Measurements from ENCODE around the gene CCR9. TPM values are rescaled to one million over a fixed set of nuclear protein-coding genes. Genes with fewer than 3 reads are reported as not detected.

Gene CCR9
- total and polyA plus RNA-seq, 10 of the 15 experiments (the other 5 are each of a cell fraction or from before 2014, with no cell fraction given) = 0.05 to 3.9 (median 2.4) TPM

GRCh38 chr3:45938864-45939263 lies 52.5 kb downstream of the CCR9 start:
- Histone ChIP-seq H3K4me3 (no peak overlapping the region), H3K4me1 (ENCODE audit: control insufficient read depth, insufficient read depth, low read length) (peaks cover 7% of the 10 kb centered on the region), H3K9me3 (replicated peaks; ENCODE audit: control insufficient read depth, insufficient read depth, low read length) (no peaks in the 10 kb centered on the region; the same call in 2 of the 3 replicates), H3K79me2 (ENCODE audit: control insufficient read depth, insufficient read depth, low read length) (no peaks in the 10 kb centered on the region), H3K27ac (ENCODE audit: control insufficient read depth, insufficient read depth) (no peak overlapping the region), H3K36me3 (ENCODE audit: control insufficient read depth in 2 of 2, insufficient read depth in 2 of 2, low read length in 1 of 2) (peaks cover 1 to 4% of the 10 kb centered on the region in 2 experiments; a peak in 3 of 4 replicates), H3K9ac (ENCODE audit: control insufficient read depth, insufficient read depth, low read length) (no peak overlapping the region), H4K20me1 (ENCODE audit: control insufficient read depth, insufficient read depth) (no peaks in the 10 kb centered on the region), H2AFZ (ENCODE audit: control insufficient read depth, low read depth, low read length) (no peak overlapping the region), H3K27me3 (replicated peaks in 1 of 2; ENCODE audit: control insufficient read depth in 2 of 2, insufficient read depth in 2 of 2, low read length in 1 of 2) (no peaks in the 10 kb centered on the region), H3K4me2 (ENCODE audit: control insufficient read depth, insufficient read depth) (no peak overlapping the region)
- ATAC-seq (peak; percentile 97), FAIRE-seq (peak; percentile 99), DNase-seq (ENCODE audit: low read depth, low spot score) (peak; percentile 66)
- ChIA-PET SMC1A (ENCODE audit: uncharacterized antibody, unreplicated experiment) (interaction anchor here (0.9 to 21.6 kb wide), 31 partner anchors 8 to 439 kb away, joined by 3 to 523 read pairs (median 4); partner anchors contain the start of genes CCR1, CCR5 and FYCO1), POLR2A (interaction anchor here (2.0 to 4.5 kb wide), 2 partner anchors 138 to 145 kb away, joined by 4 to 29 read pairs; no protein-coding TSS in a partner anchor), RAD21 (ENCODE audit: unreplicated experiment) (interaction anchor here (0.6 to 6.8 kb wide), 36 partner anchors 10 to 439 kb away, joined by 3 to 213 read pairs (median 5); partner anchors contain the start of genes CCR1, CCR5 and FYCO1), CTCF (interaction anchor here (0.6 to 9.0 kb wide), 54 partner anchors 10 to 1138 kb away, joined by 3 to 478 read pairs (median 4); partner anchors contain the start of genes CCR1, CCR5, FYCO1 and XCR1)
- no TSS peak for BruUV-seq (replicated peaks)
- intact Hi-C loops (cut with micrococcal nuclease; ENCODE audit: unreplicated experiment) (loop anchor here (1.0 to 2.0 kb wide), 3 partner anchors 140 to 439 kb away; partner anchors contain the start of gene CCR1), in situ Hi-C loops (cut with MboI) (no loop called here)
- WGBS (ENCODE audit: insufficient coverage, insufficient replicate concordance, low lambda C conversion rate, missing lambda C conversion rate) = 25% methylated on average over 4 of the region's 4 CpGs
- TF ChIP-seq PAX8 (IDR thresholded peaks at IDR 0.05) (no peak), RB1 (IDR thresholded peaks at IDR 0.05; ENCODE audit: borderline replicate concordance) (peak; percentile 58; the same call in 1 of the 2 replicates), JUND (IDR thresholded peaks at IDR 0.05; ENCODE audit: low read depth, low read length) (no peak), NFIC (IDR thresholded peaks at IDR 0.05; ENCODE audit: low read depth, low read length) (no peak), KDM1A (IDR thresholded peaks at IDR 0.05; ENCODE audit: borderline replicate concordance) (no peak), ZNF384 (IDR thresholded peaks at IDR 0.05; ENCODE audit: borderline replicate concordance, low read depth, low read length) (no peak), EP300 (IDR thresholded peaks at IDR 0.05; ENCODE audit: borderline replicate concordance in 1 of 2, control insufficient read depth in 1 of 2, low read depth in 2 of 2, low read length in 2 of 2) (no peak), USF2 (IDR thresholded peaks at IDR 0.05; ENCODE audit: borderline replicate concordance, low read depth, low read length) (no peak), HCFC1 (IDR thresholded peaks at IDR 0.05; ENCODE audit: low read length) (no peak), RUNX3 (IDR thresholded peaks at IDR 0.05; ENCODE audit: low read length) (0 out of 2 replicates have a peak, but pooled peaks have one; percentile 6), EED (IDR thresholded peaks at IDR 0.05; ENCODE audit: low read depth) (no peak), MYB (IDR thresholded peaks at IDR 0.05; ENCODE audit: borderline replicate concordance, low read depth, low read length) (no peak), STAT3 (IDR thresholded peaks at IDR 0.05; ENCODE audit: low read depth, low read length) (no peak)
- TF ChIP-seq, protein P1, sequence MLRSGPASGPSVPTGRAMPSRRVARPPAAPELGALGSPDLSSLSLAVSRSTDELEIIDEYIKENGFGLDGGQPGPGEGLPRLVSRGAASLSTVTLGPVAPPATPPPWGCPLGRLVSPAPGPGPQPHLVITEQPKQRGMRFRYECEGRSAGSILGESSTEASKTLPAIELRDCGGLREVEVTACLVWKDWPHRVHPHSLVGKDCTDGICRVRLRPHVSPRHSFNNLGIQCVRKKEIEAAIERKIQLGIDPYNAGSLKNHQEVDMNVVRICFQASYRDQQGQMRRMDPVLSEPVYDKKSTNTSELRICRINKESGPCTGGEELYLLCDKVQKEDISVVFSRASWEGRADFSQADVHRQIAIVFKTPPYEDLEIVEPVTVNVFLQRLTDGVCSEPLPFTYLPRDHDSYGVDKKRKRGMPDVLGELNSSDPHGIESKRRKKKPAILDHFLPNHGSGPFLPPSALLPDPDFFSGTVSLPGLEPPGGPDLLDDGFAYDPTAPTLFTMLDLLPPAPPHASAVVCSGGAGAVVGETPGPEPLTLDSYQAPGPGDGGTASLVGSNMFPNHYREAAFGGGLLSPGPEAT (IDR thresholded peaks at IDR 0.05; ENCODE audit: low read depth) = 0 out of 2 replicates have a peak, but pooled peaks have one; percentile 42
- TF ChIP-seq, protein P2, sequence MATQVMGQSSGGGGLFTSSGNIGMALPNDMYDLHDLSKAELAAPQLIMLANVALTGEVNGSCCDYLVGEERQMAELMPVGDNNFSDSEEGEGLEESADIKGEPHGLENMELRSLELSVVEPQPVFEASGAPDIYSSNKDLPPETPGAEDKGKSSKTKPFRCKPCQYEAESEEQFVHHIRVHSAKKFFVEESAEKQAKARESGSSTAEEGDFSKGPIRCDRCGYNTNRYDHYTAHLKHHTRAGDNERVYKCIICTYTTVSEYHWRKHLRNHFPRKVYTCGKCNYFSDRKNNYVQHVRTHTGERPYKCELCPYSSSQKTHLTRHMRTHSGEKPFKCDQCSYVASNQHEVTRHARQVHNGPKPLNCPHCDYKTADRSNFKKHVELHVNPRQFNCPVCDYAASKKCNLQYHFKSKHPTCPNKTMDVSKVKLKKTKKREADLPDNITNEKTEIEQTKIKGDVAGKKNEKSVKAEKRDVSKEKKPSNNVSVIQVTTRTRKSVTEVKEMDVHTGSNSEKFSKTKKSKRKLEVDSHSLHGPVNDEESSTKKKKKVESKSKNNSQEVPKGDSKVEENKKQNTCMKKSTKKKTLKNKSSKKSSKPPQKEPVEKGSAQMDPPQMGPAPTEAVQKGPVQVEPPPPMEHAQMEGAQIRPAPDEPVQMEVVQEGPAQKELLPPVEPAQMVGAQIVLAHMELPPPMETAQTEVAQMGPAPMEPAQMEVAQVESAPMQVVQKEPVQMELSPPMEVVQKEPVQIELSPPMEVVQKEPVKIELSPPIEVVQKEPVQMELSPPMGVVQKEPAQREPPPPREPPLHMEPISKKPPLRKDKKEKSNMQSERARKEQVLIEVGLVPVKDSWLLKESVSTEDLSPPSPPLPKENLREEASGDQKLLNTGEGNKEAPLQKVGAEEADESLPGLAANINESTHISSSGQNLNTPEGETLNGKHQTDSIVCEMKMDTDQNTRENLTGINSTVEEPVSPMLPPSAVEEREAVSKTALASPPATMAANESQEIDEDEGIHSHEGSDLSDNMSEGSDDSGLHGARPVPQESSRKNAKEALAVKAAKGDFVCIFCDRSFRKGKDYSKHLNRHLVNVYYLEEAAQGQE (IDR thresholded peaks at IDR 0.05; ENCODE audit: low read depth, low read length) = no peak
